ENCODE results near the gene GNG8.

GNG8 gene

DNA sequence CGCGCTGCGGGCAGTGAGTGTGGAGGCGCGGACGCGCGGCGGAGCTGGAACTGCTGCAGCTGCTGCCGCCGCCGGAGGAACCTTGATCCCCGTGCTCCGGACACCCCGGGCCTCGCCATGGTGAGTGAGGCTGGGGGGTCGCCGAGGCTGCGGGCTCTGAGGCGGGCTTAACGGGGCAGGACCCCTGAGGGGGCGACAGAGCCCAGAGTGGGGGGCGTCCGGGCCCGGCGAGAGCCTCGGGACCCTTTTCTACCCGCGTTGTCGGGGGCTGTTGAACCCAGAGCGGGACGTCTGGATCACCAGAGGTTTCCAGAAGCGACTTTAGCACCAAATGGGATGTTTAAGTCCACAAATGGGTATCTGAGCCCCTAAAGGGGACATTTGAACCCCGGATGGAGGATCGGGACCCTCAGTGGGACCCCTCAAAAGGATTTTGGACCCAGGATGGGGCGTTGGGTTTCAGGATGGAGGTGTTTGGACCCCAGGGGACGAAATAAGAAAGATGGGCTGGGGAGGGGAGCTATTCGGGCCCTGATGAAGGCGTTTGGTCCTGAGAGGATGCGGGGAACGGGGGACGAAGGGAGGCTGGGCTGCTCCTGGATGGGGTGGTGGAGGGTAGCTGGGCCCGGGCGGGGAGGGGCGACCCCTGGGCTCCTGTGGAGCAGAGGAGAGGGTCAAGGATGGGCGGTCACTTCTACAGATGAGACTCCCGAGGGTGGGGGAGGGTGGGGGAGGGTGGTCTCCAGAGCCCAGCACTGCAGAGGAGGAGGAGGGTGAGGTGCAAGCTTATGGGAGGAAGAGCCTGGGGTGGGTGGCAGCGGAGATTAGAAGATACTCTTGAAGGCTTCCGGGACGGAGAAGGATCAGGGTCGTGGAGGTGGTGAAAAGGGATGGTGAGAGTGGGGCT is 34.4 kb downstream of the GNG8 start, which contains the start of gene CALM3:
TSS of gene CALM3 (plus strand) at position 13 of the 907 bp plus-strand sequence. CDS start at position 118, 105 bp downstream.
- DNase-seq (ENCODE audit: low spot score) = no peak

DNA sequence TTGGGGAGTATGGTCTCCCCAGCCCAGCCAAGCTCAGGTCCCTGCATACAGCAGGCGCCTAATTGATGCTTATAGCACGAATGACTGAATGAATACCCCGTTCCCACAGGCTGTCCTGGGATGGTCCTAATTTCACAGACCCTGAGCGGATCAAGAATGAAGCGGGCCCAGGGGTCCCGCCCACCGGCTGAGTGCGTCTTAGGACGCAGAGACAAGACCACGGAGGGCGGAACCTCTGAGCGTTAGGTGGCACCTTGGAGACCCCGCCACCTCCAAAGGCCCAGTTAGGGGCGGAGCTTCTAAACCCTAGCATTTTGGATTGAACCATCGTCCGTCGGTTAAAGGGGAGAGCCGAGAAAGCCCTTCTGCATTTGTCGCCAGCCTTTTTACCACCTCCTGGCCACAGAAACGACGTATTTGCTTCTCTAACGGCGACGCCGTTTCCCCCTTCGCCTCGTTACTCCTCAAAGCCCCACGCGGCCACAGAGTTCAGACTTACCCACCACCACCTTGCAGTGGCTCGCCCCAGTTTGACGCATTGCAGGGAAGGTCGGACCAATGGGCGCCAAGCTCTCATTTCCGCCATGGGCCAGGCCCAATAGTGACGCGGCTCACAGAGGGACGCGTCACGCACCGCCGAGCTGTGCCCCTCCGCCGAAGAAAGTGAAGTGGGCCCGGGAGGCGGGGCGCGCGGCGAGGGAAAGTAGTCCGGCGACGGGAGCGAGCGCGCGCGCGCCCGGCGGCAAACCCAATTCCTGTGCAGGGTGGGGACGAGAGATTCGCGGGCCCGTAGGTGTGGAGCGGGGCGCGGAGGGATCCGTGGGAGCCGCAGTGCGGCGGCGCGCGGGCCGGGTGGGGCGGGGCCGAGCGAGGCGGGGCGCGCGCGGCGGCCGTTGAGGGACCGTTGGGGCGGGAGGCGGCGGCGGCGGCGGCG is 35.4 kb downstream of the GNG8 start:
- peak; percentile 98 for DNase-seq (ENCODE audit: low spot score)

DNA sequence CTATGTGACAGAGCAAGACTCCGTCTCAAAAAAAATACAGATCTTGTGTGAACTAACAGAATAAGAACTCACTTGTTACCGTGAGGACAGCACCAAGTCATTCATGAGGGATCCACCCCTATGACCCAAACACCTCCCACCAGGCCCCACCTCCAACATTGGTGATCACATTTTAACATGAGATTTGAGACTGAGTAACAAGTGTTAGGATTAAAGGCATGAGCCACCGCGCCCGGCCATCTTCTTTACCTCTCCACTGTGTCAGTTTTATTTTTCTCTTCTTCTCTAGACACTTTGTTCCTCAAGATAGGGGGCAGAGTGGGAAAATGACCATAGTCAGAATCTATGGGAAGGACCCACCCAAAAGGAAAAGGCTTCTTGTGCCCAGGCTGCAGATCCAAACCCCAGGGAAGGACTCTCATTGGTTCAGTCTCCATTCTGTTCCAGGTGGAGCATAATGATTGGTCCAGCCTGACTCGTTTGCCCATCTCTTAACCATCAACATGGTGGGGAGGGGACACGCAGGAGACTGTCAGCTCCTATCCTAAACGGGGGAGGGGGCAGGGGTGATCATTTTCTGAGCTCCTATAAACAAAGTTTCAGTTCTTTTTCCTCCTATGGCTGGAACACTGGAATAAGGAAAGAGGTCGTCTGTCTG is 36.2 kb downstream of the GNG8 start:
- no peak for DNase-seq (ENCODE audit: low spot score)

DNA sequence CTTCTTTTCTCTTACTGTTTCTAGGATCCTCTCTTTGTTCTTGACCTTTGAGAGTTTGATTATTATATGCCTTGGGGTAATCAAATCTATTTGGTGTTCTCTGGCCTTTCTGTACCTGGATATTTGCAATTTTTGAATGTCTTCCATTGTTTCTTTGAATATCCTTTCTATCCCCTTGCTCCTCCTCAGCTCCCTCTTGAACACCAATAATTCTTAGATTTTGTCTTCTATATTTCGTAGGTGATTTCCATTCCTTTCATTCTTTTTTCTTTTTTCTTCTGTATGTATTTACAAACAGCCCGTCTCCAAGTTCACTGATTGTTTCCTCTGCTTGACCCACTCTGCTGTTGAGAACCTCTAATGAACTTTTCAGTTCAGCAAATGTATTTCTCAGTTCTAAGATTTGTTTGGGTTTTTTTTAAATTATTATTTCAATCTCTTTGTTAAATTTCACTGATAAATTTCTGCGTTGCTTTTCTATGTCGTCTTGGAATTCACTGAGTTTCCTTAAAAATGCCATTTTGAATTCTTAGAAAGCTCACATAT is 37.6 kb downstream of the GNG8 start:
- no peak for DNase-seq (ENCODE audit: low spot score)

- no peak for DNase-seq (ENCODE audit: low spot score)
Observed at GRCh38 chr19:46596008-46596407, 40.0 kb downstream of the GNG8 start.

GRCh38 chr19:46591870-46592269 is 44.1 kb downstream of the GNG8 start:
- no peak for DNase-seq (ENCODE audit: low spot score)

GRCh38 chr19:46591254-46591653 is 44.7 kb downstream of the GNG8 start:
- DNase-seq (ENCODE audit: low spot score) = no peak

- DNase-seq (ENCODE audit: low spot score) = no peak
Observed at GRCh38 chr19:46587861-46588260, 48.1 kb downstream of the GNG8 start.

- no peak for DNase-seq (ENCODE audit: low spot score)
Observed at GRCh38 chr19:46586294-46586693, 49.7 kb downstream of the GNG8 start.

GRCh38 chr19:46585539-46585938 is 50.5 kb downstream of the GNG8 start:
- DNase-seq (ENCODE audit: low spot score) = no peak

Measured in CD4-positive, alpha-beta T cell treated with Interleukin-15 for 4 hours (primary cell).